GM19468 (cell line): Measurements from ENCODE around the gene PAQR7.

Experiments
- ATAC-seq: cut with Tn5 transposase; IDR thresholded peaks from one replicate; pipeline ENCODE4 v1.9.1; 2021; ENCODE audit warnings: mild to moderate bottlenecking, moderate library complexity, moderate number of reproducible peaks; ENCODE audit not compliant: unreplicated experiment; ENCODE audit errors: extremely low read depth

PAQR7 gene

DNA sequence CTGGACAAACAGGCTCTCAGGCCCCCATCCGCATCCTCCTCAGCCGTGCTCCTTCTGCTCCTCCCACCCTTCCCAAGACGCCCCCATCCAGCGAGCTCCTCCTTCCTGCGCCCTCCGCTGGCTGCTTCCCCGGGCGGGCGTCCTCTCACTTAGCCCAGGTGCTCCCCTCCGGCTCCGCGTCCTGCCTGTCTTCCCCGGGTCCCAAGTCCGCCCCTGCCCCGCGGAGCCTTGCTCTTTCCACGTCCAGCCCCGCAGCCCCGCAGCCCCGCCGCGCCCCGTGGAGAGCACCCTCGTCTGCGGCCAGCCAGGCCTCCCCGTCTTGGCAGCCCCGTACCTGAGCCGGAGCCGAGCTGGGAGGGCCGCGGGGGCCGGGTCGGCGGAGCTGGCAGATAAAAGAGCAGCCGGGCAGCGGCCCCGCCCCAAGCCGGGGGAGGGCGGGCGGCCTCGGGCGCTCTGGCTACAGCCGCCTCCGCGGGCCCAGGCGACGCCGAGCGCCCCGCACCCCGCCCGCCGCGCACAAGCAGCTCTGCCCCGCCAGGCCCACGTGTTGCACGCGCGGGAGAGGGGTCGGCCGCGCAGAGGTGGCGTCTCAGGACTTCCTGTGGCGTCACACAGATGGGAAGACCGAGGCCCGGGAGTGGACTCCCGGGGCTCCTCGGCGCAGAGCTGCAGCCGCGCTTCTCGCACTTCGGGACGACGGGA lies at the start of gene PAQR7:
TSS of gene PAQR7 (minus strand) at position 555 of the 702 bp plus-strand sequence. CDS start 11,869 bp downstream, outside the sequence.
- peak; percentile 30 for ATAC-seq

DNA sequence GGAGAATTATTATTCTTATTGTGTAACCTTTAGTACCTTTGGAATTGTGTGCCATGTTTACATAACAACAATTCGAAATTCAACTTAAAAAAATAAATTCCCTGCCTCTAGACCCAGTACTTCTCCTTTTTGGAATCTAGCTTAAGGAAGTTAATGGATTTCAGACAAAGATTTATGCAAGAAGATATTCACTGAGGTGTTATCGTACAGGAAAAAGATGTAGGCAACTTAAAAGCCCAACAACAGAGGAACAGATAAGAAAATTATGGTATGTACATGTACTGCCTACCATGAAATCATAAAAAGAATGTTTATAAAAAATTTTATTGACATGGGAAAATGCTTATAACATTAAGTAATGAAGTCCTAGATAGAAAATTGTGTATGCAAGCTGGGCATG lies 48.9 kb upstream of the PAQR7 start:
- ATAC-seq, result no peak

GRCh38 chr1:25922971-25923552 lies 47.6 kb upstream of the PAQR7 start:
- no peak for ATAC-seq

GRCh38 chr1:25922056-25922970 lies 46.8 kb upstream of the PAQR7 start:
- no peak for ATAC-seq

- ATAC-seq, result no peak
These were observed 43.1 kb upstream of the PAQR7 start for GRCh38 chr1:25918615-25919014.

DNA sequence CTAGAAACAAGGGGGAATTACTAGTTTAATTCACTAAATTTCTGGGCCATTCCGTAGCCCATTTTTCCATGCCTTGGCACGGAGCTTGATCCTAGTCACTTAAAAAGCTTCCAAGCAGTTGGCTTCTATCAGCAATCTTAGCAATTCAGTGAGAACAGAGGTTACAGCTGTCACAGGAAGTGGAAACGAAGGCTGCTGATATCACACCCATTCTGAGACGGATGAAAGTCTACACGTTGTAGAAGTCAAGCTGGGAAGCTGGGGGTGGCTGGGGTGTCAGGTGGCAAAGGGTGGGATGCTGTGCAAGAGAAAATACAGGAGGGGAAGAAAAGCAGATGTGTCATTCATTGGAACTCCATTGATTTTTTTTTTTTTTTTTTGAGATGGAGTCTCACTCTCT lies 42.5 kb upstream of the PAQR7 start:
- ATAC-seq, result no peak

DNA sequence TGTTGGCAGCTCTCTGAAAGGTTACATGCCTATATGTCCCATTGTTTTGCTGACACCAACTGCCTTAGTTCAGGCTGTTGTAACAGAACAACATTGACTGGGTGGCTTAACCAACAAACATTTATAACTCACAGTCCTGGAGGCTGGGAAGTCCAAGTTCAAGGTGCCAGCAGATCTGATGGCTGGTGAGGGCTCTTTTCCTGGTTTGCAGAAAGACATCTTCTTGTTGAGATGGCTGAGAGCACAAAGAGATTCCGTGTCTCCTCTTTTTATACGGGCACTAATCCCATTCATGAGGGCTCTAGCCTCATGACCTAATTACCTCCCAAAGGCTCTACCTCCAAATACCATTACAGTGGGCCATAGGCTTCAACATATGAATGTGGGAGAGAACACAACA lies 41.0 kb upstream of the PAQR7 start:
- no peak for ATAC-seq

GRCh38 chr1:25914074-25914995 lies 38.8 kb upstream of the PAQR7 start:
- no peak for ATAC-seq

GRCh38 chr1:25913206-25913605 lies 37.7 kb upstream of the PAQR7 start:
- ATAC-seq, result no peak

- no peak for ATAC-seq
These were observed 36.7 kb upstream of the PAQR7 start for GRCh38 chr1:25912076-25912831.

- no peak for ATAC-seq
These were observed 35.7 kb upstream of the PAQR7 start for GRCh38 chr1:25911162-25911561.

GRCh38 chr1:25909040-25909439 lies 33.5 kb upstream of the PAQR7 start:
- ATAC-seq, result no peak

- no peak for ATAC-seq
These were observed 32.7 kb upstream of the PAQR7 start for GRCh38 chr1:25908161-25908560.

GRCh38 chr1:25907601-25908000 lies 32.1 kb upstream of the PAQR7 start:
- ATAC-seq, result no peak

DNA sequence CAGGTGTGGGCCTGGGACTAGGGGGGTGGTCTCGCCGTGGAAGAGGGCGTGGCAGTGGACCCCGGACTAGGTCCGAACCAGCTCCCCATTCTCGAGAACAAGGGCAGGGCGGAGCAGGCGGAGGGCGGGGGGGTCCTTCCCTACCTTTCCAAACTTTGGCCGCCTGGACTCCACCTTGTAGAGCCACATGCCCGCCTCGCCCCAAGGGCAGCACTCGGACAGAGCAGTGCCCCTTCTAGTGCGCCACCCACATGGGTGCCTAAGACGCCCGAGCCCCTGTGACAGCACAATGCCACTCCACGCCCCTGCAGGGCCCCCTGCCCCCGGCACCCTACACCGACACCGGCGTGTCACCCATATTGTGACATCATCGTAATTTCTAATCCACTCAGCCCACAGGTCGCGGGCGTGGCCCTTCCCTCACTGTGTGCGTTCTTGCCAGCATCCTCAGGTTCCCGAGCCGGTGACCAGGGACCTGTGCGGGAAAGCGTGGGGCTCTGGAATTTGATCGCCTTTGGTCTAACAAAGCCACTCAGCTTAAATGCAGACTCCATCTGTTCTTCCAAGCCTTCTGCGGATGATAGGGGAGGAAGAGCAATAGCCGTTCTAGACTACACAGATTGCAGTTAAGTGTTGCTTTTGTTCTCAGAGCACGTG lies 31.3 kb upstream of the PAQR7 start:
- no peak for ATAC-seq

- ATAC-seq, result peak; percentile 35
These were observed 30.5 kb upstream of the PAQR7 start, which contains the start of gene STMN1 for GRCh38 chr1:25905680-25906643. TSS of gene STMN1 (minus strand) at chr1:25906419. CDS start at chr1:25904676, 1,743 bp downstream.

GRCh38 chr1:25904943-25905679 lies 29.6 kb upstream of the PAQR7 start:
- no peak for ATAC-seq
